HL-60 (cell line): ENCODE data around the gene SUN3.
A peak's percentile ranks its signal among the peaks of the same experiment; 100 is the strongest.

Source experiments
- DNase-seq, 2 experiments: peaks; one replicate each; pipeline ENCODE4 v3.0.0-alpha.2; 2010 to 2020; ENCODE audit warnings: low read depth in 1 of 2, low spot score in 1 of 2
- H3K27ac ChIP-seq: fragments of 250-450 bp; sonication (Bioruptor Pico); replicated peaks from 2 replicates; pipeline ENCODE4 v1.5.1; 2020; ENCODE audit warnings: mild to moderate bottlenecking, moderate library complexity
- H3K27me3 ChIP-seq: fragments of 250-450 bp; sonication (Bioruptor Pico); 2 replicates; pipeline ENCODE4 v1.5.1; 2021; ENCODE audit warnings: mild to moderate bottlenecking, moderate library complexity; ENCODE audit not compliant: insufficient read depth, poor library complexity, severe bottlenecking
- H3K4me3 ChIP-seq: replicated peaks from 2 replicates; pipeline ENCODE4 v1.5.1; 2011; ENCODE audit warnings: mild to moderate bottlenecking, control low read depth, low read length; ENCODE audit not compliant: insufficient read depth
- CTCF ChIP-seq: IDR thresholded peaks from one replicate; pipeline ENCODE4 v1.5.1; 2011; ENCODE audit warnings: low read length, control low read depth, inconsistent platforms; ENCODE audit not compliant: insufficient read depth
- GABPA ChIP-seq: IDR thresholded peaks from 2 replicates; pipeline ENCODE4 v1.6.1; 2012; ENCODE audit warnings: low read depth
- POLR2AphosphoS5 ChIP-seq: IDR thresholded peaks from 2 replicates; pipeline ENCODE4 v1.6.1; 2012; ENCODE audit warnings: low read depth
- REST ChIP-seq: IDR thresholded peaks from 2 replicates; pipeline ENCODE4 v1.6.1; 2012; ENCODE audit warnings: low read depth; ENCODE audit not compliant: insufficient replicate concordance
- SPI1 ChIP-seq: IDR thresholded peaks from 2 replicates; pipeline ENCODE4 v1.6.1; 2012; ENCODE audit warnings: low read depth, mild to moderate bottlenecking, borderline replicate concordance

SUN3 gene

GRCh38 chr7:47941136-47941844 is 87.6 kb downstream of the SUN3 start:
- TF ChIP-seq POLR2AphosphoS5 (no peak), GABPA (no peak), REST (no peak), CTCF (no peak), SPI1 (no peak)
- no peak overlapping the region for H3K27ac ChIP-seq
- peak in 1 of 2 experiments; percentile 33 for DNase-seq
- H3K27me3 ChIP-seq = no peaks in the 10 kb centered on the region
- no peak overlapping the region for H3K4me3 ChIP-seq

- Histone ChIP-seq H3K4me3 (no peak overlapping the region), H3K27me3 (no peaks in the 10 kb centered on the region), H3K27ac (no peak overlapping the region)
- no peak for DNase-seq
- TF ChIP-seq POLR2AphosphoS5 (no peak), REST (no peak), GABPA (no peak), CTCF (no peak), SPI1 (no peak)
These were observed 88.6 kb downstream of the SUN3 start for GRCh38 chr7:47940088-47941013.

- no peak for DNase-seq
- Histone ChIP-seq H3K27me3 (no peaks in the 10 kb centered on the region), H3K4me3 (no peak overlapping the region), H3K27ac (no peak overlapping the region)
- TF ChIP-seq GABPA (no peak), CTCF (no peak), POLR2AphosphoS5 (no peak), SPI1 (no peak)
These were observed 89.4 kb downstream of the SUN3 start for GRCh38 chr7:47939425-47940036.
